Psoas muscle (tissue), 8 donors: ENCODE results near the gene UBXN4. TPM values are rescaled to one million over a fixed set of nuclear protein-coding genes. Genes with fewer than 3 reads are reported as not detected.

ENCODE experiments used
- ATAC-seq, 4 donors: fragments of 200-7000 bp; cut with Tn5 transposase; one replicate each; pipeline ENCODE4 v1.9.1; 2020; ENCODE audit warnings: moderate library complexity in 3 of 4, mild to moderate bottlenecking in 2 of 4
- DNase-seq, 2 donors: peaks; one replicate each; pipeline ENCODE4 v3.0.0-alpha.2; 2020
- H3K27ac ChIP-seq: fragments of 200-600 bp; one replicate; pipeline ENCODE4 v1.8.0; 2022
- H3K27me3 ChIP-seq, 3 donors: fragments of 200-600 bp in 1 of 3; one replicate each; pipeline versions ENCODE4 v1.6.1 to v1.8.0; 2013 to 2022; ENCODE audit warnings: low read length in 2 of 3, mild to moderate bottlenecking in 2 of 3, moderate library complexity in 1 of 3; ENCODE audit not compliant: insufficient read depth in 3 of 3
- H3K36me3 ChIP-seq, 2 donors: fragments of 200-600 bp in 1 of 2; one replicate each; pipeline versions ENCODE4 v1.6.1 to v1.8.0; 2013 to 2022; ENCODE audit warnings: low read depth in 1 of 2, mild to moderate bottlenecking in 1 of 2, moderate library complexity in 1 of 2; ENCODE audit not compliant: insufficient read depth in 1 of 2
- H3K4me1 ChIP-seq: fragments of 200-600 bp; one replicate; pipeline ENCODE4 v1.8.0; 2022
- H3K4me3 ChIP-seq: fragments of 200-600 bp; one replicate; pipeline ENCODE4 v1.8.0; 2022; ENCODE audit warnings: mild to moderate bottlenecking
- H3K9me3 ChIP-seq: fragments of 200-600 bp; one replicate; pipeline ENCODE4 v1.8.0; 2022
- CTCF ChIP-seq: fragments of 200-600 bp; IDR thresholded peaks from one replicate; pipeline ENCODE4 v1.8.0; 2022; ENCODE audit warnings: antibody characterized with exemption
- WGBS, 3 donors: extraction: QIAGEN DNeasy Blood & Tissue Kit; methylation state at CpG; one replicate each; pipeline versions ENCODE4 v1.1.6 to v1.1.7; 2013; 5-methylcytosine and 5-hydroxymethylcytosine counted together
- intact Hi-C, 2 donors: fragments of 100-400 bp; cut with DNase I; formaldehyde crosslinking; loops; one replicate each; pipeline versions ENCODE4 v1.11.0 to v1.14.2; 2022
- polyA plus RNA-seq, 3 donors: library from polyadenylated mRNA; stranded (reverse); fragments of 200-250 nt; gene quantifications; one replicate each; pipeline ENCODE4 v1.2.3, GENCODE V29; 2013
- total RNA-seq, 4 donors: library from RNA; stranded (reverse); fragmentation: NEBNext Ultra II Directional in 2 of 4; extraction: Animal tissue kit (Norgen Biotek cat#: 25700) in 2 of 4; gene quantifications; one replicate each; pipeline versions ENCODE4 v1.2.1 to v1.2.4, GENCODE V29; 2021 to 2023
- donor health status: healthy with polysubstance abuse.
- donor health status: DM: no; HTN: no; CAD: no; lungs with moderate emphysema.
- donor health status: Bipolar disorder and iron deficiency.
- donor health status: healthy.
- donor health status: DM: yes; HTN: yes; CAD: no.
- donor health status: DM: no; HTN: no; CAD: no.
- donor health status: DM: no; HTN: no; CAD: no.
- donor health status: DM: yes; HTN: yes; CAD: no.

UBXN4 gene
- total and polyA plus RNA-seq, 7 donors = 37.3 to 117 (median 94.5) TPM

DNA sequence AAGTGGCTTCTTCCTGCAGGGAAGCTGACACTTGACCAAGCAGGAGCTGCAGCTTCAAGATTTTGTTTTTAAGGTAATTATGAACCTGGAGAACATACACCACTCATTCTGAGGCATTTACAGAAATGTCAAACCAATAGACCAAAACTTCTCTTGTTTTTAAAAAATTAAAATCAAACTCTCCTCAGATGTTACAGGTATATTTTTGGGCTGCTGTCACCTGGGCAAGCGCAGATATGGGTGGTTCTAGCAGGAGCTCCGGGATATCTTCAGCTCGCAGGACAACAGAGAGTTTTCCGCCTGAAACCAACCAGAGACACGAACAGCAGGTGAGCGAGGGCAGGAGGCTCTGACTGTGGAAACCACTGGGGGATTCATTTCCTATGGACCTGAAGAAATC lies 91.2 kb downstream of the UBXN4 start:
- Histone ChIP-seq H3K27ac (no peak overlapping the region), H3K4me3 (no peak overlapping the region), H3K27me3 (no peaks in the 10 kb centered on the region), H3K4me1 (no peaks in the 10 kb centered on the region), H3K9me3 (no peaks in the 10 kb centered on the region), H3K36me3 (no peaks in the 10 kb centered on the region)
- no peak for TF ChIP-seq CTCF
- intact Hi-C loops = no loop called here
- ATAC-seq (no peak), DNase-seq (no peak)
- 80 to 94% (median 91%) methylated on average over 6 of the region's 6 CpGs for WGBS, 3 donors

Other genes with a start within 250 kb of the UBXN4 start
- 1 to 10 TPM; 4.0 to 6.4 (median 4.8) TPM for gene ZRANB3, start 210.6 kb upstream of the UBXN4 start, total RNA-seq
- gene ZRANB3, start 210.6 kb upstream of the UBXN4 start, polyA plus RNA-seq = 1 to 10 TPM; 1.3 to 3.1 (median 2.1) TPM
- 10 to 100 TPM; 17.5 to 25.3 (median 22.1) TPM for gene R3HDM1, start 210.4 kb upstream of the UBXN4 start, total RNA-seq
- gene R3HDM1, start 210.4 kb upstream of the UBXN4 start, polyA plus RNA-seq = 10 to 100 TPM in 1 of 3 donors, 1 to 10 TPM in 2; 4.6 to 24.7 (median 9.0) TPM
- gene LCT, start 95.3 kb downstream of the UBXN4 start, total RNA-seq = under 1 TPM in 2 of 4 donors, not detected in 2; 0.02 to 0.04 TPM
- gene LCT, start 95.3 kb downstream of the UBXN4 start, polyA plus RNA-seq = under 1 TPM in 2 of 3 donors, not detected in 1; 0.01 to 0.61 TPM
- 1 to 10 TPM; 6.0 to 9.4 (median 6.3) TPM for gene MCM6, start 134.6 kb downstream of the UBXN4 start, total RNA-seq
- 1 to 10 TPM; 3.3 to 4.9 (median 4.5) TPM for gene MCM6, start 134.6 kb downstream of the UBXN4 start, polyA plus RNA-seq
- 10 to 100 TPM; 61.8 to 89.7 (median 73.4) TPM for gene DARS1, start 243.8 kb downstream of the UBXN4 start, total RNA-seq
- gene DARS1, start 243.8 kb downstream of the UBXN4 start, polyA plus RNA-seq = 10 to 100 TPM; 54.2 to 81.2 (median 73.5) TPM